Trophoblast cell (in vitro differentiated cells and primary cell): ENCODE measurements around the gene KCNAB1.

Experiments used
- DNase-seq, 2 donors: peaks; one replicate each; pipeline ENCODE4 v3.0.0-alpha.2; 2016
- H2AFZ ChIP-seq: 2 replicates; pipeline ENCODE4 v1.6.1; 2013; ENCODE audit warnings: low read length, moderate library complexity, mild to moderate bottlenecking; ENCODE audit not compliant: insufficient read depth, poor library complexity
- H2AK5ac ChIP-seq: 2 replicates; pipeline ENCODE4 v1.6.1; 2013; ENCODE audit warnings: mild to moderate bottlenecking, low read length
- H2BK120ac ChIP-seq: 2 replicates; pipeline ENCODE4 v1.6.1; 2013; ENCODE audit warnings: low read length, mild to moderate bottlenecking, moderate library complexity; ENCODE audit not compliant: insufficient read depth, poor library complexity
- H2BK12ac ChIP-seq: 2 replicates; pipeline ENCODE4 v1.6.1; 2013; ENCODE audit warnings: mild to moderate bottlenecking, low read length, moderate library complexity
- H2BK5ac ChIP-seq: 2 replicates; pipeline ENCODE4 v1.6.1; 2013; ENCODE audit warnings: low read length, low read depth, moderate library complexity, mild to moderate bottlenecking; ENCODE audit not compliant: poor library complexity
- H3K14ac ChIP-seq: 2 replicates; pipeline ENCODE4 v1.6.1; 2013; ENCODE audit warnings: mild to moderate bottlenecking, low read length
- H3K18ac ChIP-seq: 2 replicates; pipeline ENCODE4 v1.6.1; 2013; ENCODE audit warnings: mild to moderate bottlenecking, low read length
- H3K23ac ChIP-seq: 2 replicates; pipeline ENCODE4 v1.6.1; 2013; ENCODE audit warnings: low read length
- H3K27ac ChIP-seq: 2 replicates; pipeline ENCODE4 v1.5.1; 2013; ENCODE audit warnings: low read depth, mild to moderate bottlenecking, inconsistent platforms, low read length, moderate library complexity
- H3K27me3 ChIP-seq: 2 replicates; pipeline ENCODE4 v1.6.1; 2013; ENCODE audit warnings: inconsistent platforms, mild to moderate bottlenecking, low read length, moderate library complexity; ENCODE audit not compliant: insufficient read depth
- H3K36me3 ChIP-seq, 2 experiments: 1 replicate in 1 of 2; 2 replicates in 1 of 2; pipeline ENCODE4 v1.6.1; 2013; ENCODE audit warnings: low read length in 2 of 2, mild to moderate bottlenecking in 2 of 2, moderate library complexity in 1 of 2; ENCODE audit not compliant: insufficient read depth in 2 of 2, control insufficient read depth in 1 of 2
- H3K4ac ChIP-seq: 2 replicates; pipeline ENCODE4 v1.6.1; 2013; ENCODE audit warnings: low read depth, mild to moderate bottlenecking, low read length, moderate library complexity
- H3K4me1 ChIP-seq, 2 experiments: 1 replicate in 1 of 2; 2 replicates in 1 of 2; pipeline ENCODE4 v1.6.1; 2013; ENCODE audit warnings: low read length in 2 of 2, mild to moderate bottlenecking in 2 of 2, moderate library complexity in 1 of 2; ENCODE audit not compliant: insufficient read depth in 2 of 2, control insufficient read depth in 1 of 2
- H3K4me2 ChIP-seq: 2 replicates; pipeline ENCODE4 v1.6.1; 2013; ENCODE audit warnings: inconsistent platforms, mild to moderate bottlenecking, low read length, moderate library complexity
- H3K4me3 ChIP-seq: 2 replicates; pipeline ENCODE4 v1.5.1; 2013; ENCODE audit warnings: mild to moderate bottlenecking, low read depth, low read length, inconsistent platforms
- H3K79me1 ChIP-seq: one replicate; pipeline ENCODE4 v1.6.1; 2013; ENCODE audit warnings: low read length
- H3K79me2 ChIP-seq: 2 replicates; pipeline ENCODE4 v1.6.1; 2013; ENCODE audit warnings: low read length, mild to moderate bottlenecking; ENCODE audit not compliant: control insufficient read depth, insufficient read depth, poor library complexity
- H3K9ac ChIP-seq: 2 replicates; pipeline ENCODE4 v1.6.1; 2013; ENCODE audit warnings: mild to moderate bottlenecking, low read length
- H3K9me3 ChIP-seq: 2 replicates; pipeline ENCODE4 v1.6.1; 2013; ENCODE audit warnings: low read depth, mild to moderate bottlenecking, control low read depth, inconsistent platforms, low read length; ENCODE audit not compliant: insufficient read depth
- H4K12ac ChIP-seq: 2 replicates; pipeline ENCODE4 v1.6.1; 2013; ENCODE audit warnings: low read depth, mild to moderate bottlenecking, low read length, moderate library complexity
- H4K8ac ChIP-seq: 2 replicates; pipeline ENCODE4 v1.6.1; 2013; ENCODE audit warnings: low read depth, mild to moderate bottlenecking, low read length, moderate library complexity
- H4K91ac ChIP-seq: one replicate; pipeline ENCODE4 v1.6.1; 2013; ENCODE audit warnings: low read depth, mild to moderate bottlenecking, low read length, moderate library complexity
- WGBS: extraction: QIAGEN DNeasy Blood & Tissue Kit; methylation state at CpG from one replicate; pipeline ENCODE4 v1.1.7; 2013; ENCODE audit warnings: missing lambda C conversion rate; ENCODE audit not compliant: insufficient read length, insufficient coverage; ENCODE audit errors: extremely low coverage; 5-methylcytosine and 5-hydroxymethylcytosine counted together

The KCNAB1 gene

GRCh38 chr3:156548041-156548687 lies 427.8 kb downstream of the KCNAB1 start:
- H4K12ac ChIP-seq: no peak overlapping the region
- H3K79me2 ChIP-seq: peaks cover 4% of the 10 kb centered on the region
- H2BK12ac ChIP-seq: no peak overlapping the region
- H3K27ac ChIP-seq: no peak overlapping the region
- H3K4ac ChIP-seq: peak overlapping the region; percentile 58
- no peak overlapping the region for H2BK120ac ChIP-seq
- no peak overlapping the region for H4K91ac ChIP-seq
- no peak overlapping the region for H3K18ac ChIP-seq
- H3K27me3 ChIP-seq: no peaks in the 10 kb centered on the region
- H2BK5ac ChIP-seq: no peak overlapping the region
- peaks cover 4 to 20% of the 10 kb centered on the region in 2 experiments for H3K36me3 ChIP-seq
- H3K4me3 ChIP-seq: no peak overlapping the region
- H3K23ac ChIP-seq: no peak overlapping the region
- no peaks in the 10 kb centered on the region for H3K9me3 ChIP-seq
- no CpG with 5 or more reads among the region's 4 CpGs for WGBS
- H3K4me1 ChIP-seq: peaks cover 2 to 5% of the 10 kb centered on the region in 2 experiments
- peaks cover 2% of the 10 kb centered on the region for H3K79me1 ChIP-seq
- no peak overlapping the region for H4K8ac ChIP-seq
- no peak overlapping the region for H2AFZ ChIP-seq
- no peak overlapping the region for H3K14ac ChIP-seq
- DNase-seq: no peak
- H3K4me2 ChIP-seq: no peak overlapping the region
- no peak overlapping the region for H2AK5ac ChIP-seq
- no peak overlapping the region for H3K9ac ChIP-seq

- H3K4me2 ChIP-seq: no peak overlapping the region
- no peak overlapping the region for H3K23ac ChIP-seq
- H3K14ac ChIP-seq: no peak overlapping the region
- H3K4ac ChIP-seq: no peak overlapping the region
- H3K4me1 ChIP-seq: peaks cover 2 to 5% of the 10 kb centered on the region in 2 experiments
- no peak overlapping the region for H4K91ac ChIP-seq
- H4K8ac ChIP-seq: no peak overlapping the region
- H3K27ac ChIP-seq: no peak overlapping the region
- H2AK5ac ChIP-seq: no peak overlapping the region
- no peaks in the 10 kb centered on the region for H3K27me3 ChIP-seq
- H2BK5ac ChIP-seq: no peak overlapping the region
- peaks cover 4 to 18% of the 10 kb centered on the region in 2 experiments for H3K36me3 ChIP-seq
- DNase-seq: no peak
- no peak overlapping the region for H2BK12ac ChIP-seq
- H3K79me2 ChIP-seq: peaks cover 4% of the 10 kb centered on the region
- H3K18ac ChIP-seq: no peak overlapping the region
- peaks cover 2% of the 10 kb centered on the region for H3K79me1 ChIP-seq
- H3K9me3 ChIP-seq: no peaks in the 10 kb centered on the region
- no peak overlapping the region for H4K12ac ChIP-seq
- no peak overlapping the region for H2BK120ac ChIP-seq
- H3K9ac ChIP-seq: no peak overlapping the region
- no peak overlapping the region for H3K4me3 ChIP-seq
- H2AFZ ChIP-seq: no peak overlapping the region
- WGBS: no CpG with 5 or more reads among the region's 6 CpGs
Measured at GRCh38 chr3:156548902-156549301, 428.5 kb downstream of the KCNAB1 start.

DNA sequence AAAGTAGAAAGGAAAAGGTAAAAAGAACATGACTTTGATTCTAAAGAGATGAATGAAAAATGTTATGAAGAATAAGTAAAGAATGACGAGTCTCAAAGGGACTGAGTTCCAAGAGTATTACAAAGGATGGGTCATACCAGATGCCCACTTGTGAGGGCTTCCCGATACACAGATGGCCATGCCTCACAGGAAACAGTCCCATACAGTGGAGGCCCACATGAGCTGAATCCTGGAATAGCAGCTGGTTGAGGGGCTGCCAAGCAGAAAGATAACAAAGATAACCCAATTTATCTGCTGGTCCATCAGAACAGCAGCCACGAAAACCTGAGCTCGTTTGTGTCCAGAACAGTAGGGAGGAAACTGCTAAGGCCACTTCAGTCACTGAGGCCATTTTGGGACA lies 430.9 kb downstream of the KCNAB1 start:
- Histone ChIP-seq H3K14ac (no peak overlapping the region), H3K4me2 (no peak overlapping the region), H4K8ac (no peak overlapping the region)

DNA sequence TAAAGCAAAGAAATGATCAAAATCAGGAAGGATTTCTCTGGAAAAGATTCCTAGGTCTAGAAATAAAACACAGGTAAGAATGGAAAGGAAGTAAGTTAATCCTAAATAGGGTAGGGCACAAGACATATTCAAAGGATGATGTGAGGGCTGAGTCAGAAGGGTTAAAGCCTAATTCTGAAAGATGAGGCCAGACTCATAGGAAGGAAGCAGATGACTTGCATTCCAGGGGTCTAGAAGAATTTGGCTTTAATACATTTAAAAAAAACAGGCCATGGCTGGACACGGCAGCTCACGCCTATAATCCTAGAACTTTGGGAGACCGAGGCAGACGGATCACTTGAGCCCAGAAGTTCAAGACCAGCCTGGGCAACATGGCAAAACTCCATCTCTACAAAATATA lies 431.4 kb downstream of the KCNAB1 start:
- Histone ChIP-seq H2BK5ac (no peak overlapping the region), H2BK120ac (no peak overlapping the region), H2AK5ac (no peak overlapping the region), H2BK12ac (no peak overlapping the region), H3K4me1 (peaks cover 2 to 5% of the 10 kb centered on the region in 2 experiments), H3K4me2 (peak overlapping the region; percentile 24), H3K18ac (no peak overlapping the region), H3K14ac (no peak overlapping the region), H3K79me2 (peaks cover 8% of the 10 kb centered on the region), H3K36me3 (peaks cover 2 to 10% of the 10 kb centered on the region in 2 experiments), H3K23ac (no peak overlapping the region), H4K8ac (no peak overlapping the region), H4K91ac (no peak overlapping the region), H3K4ac (peak overlapping the region; percentile 10), H3K4me3 (no peak overlapping the region), H4K12ac (no peak overlapping the region), H3K27me3 (no peaks in the 10 kb centered on the region), H3K79me1 (peaks cover 9% of the 10 kb centered on the region), H3K27ac (no peak overlapping the region), H3K9me3 (no peaks in the 10 kb centered on the region), H2AFZ (no peak overlapping the region), H3K9ac (no peak overlapping the region)
- no peak for DNase-seq
- no CpG with 5 or more reads among the region's 4 CpGs for WGBS

More for the DNA sequence above, 430.9 kb downstream of the KCNAB1 start:
- peak overlapping the region; percentile 46 for H3K4ac ChIP-seq
- H3K9me3 ChIP-seq: no peaks in the 10 kb centered on the region
- peaks cover 2 to 13% of the 10 kb centered on the region in 2 experiments for H3K36me3 ChIP-seq
- H4K91ac ChIP-seq: no peak overlapping the region
- H3K18ac ChIP-seq: no peak overlapping the region
- H3K79me2 ChIP-seq: peaks cover 8% of the 10 kb centered on the region
- WGBS: no CpG with 5 or more reads among the region's 4 CpGs
- H3K27ac ChIP-seq: no peak overlapping the region
- no peak overlapping the region for H2BK12ac ChIP-seq
- no peak overlapping the region for H2AFZ ChIP-seq
- no peak overlapping the region for H3K23ac ChIP-seq
- H3K4me1 ChIP-seq: peaks cover 2 to 5% of the 10 kb centered on the region in 2 experiments
- H4K12ac ChIP-seq: no peak overlapping the region
- H3K4me3 ChIP-seq: no peak overlapping the region
- no peak overlapping the region for H2BK120ac ChIP-seq
- no peaks in the 10 kb centered on the region for H3K27me3 ChIP-seq
- H2BK5ac ChIP-seq: no peak overlapping the region
- peaks cover 9% of the 10 kb centered on the region for H3K79me1 ChIP-seq
- H2AK5ac ChIP-seq: no peak overlapping the region
- DNase-seq: peak; percentile 30 to 55
- H3K9ac ChIP-seq: no peak overlapping the region
